Nephron (organoid): ENCODE data around the gene ZDHHC19.
"Not testable (repeated sequence)": the region's sequence is repeated elsewhere in the genome, so short reads cannot be mapped to it uniquely, and the experiment has no call there.

Experiments used
- H3K27ac Mint-ChIP-seq, 3 experiments: 2 replicates each; pipeline ENCODE4 v1.8.0; 2020; ENCODE audit warnings: mixed read lengths in 3 of 3, mild to moderate bottlenecking in 2 of 3, moderate library complexity in 1 of 3
- H3K27me3 Mint-ChIP-seq: 2 replicates; pipeline ENCODE4 v1.8.0; 2021; ENCODE audit warnings: low read depth, mild to moderate bottlenecking, moderate library complexity, mixed read lengths
- H3K36me3 Mint-ChIP-seq: 2 replicates; pipeline ENCODE4 v1.8.0; 2020; ENCODE audit warnings: low read depth, mixed read lengths
- H3K4me1 Mint-ChIP-seq: 2 replicates; pipeline ENCODE4 v1.8.0; 2020; ENCODE audit warnings: mixed read lengths
- H3K4me3 Mint-ChIP-seq, 3 experiments: 2 replicates each; pipeline ENCODE4 v1.8.0; 2020; ENCODE audit warnings: mild to moderate bottlenecking in 3 of 3, mixed read lengths in 3 of 3, moderate library complexity in 2 of 3
- H3K9me3 Mint-ChIP-seq: 2 replicates; pipeline ENCODE4 v1.8.0; 2020; ENCODE audit warnings: mixed read lengths
- TF ChIP-seq, protein P1 (sequence below), 3 experiments: fragments of 200-600 bp; sonication (generic); IDR thresholded peaks; one replicate each; pipeline ENCODE4 v1.5.0; 2021; ENCODE audit warnings: antibody characterized with exemption in 3 of 3; ENCODE audit not compliant: unreplicated experiment in 3 of 3

ZDHHC19 gene

DNA sequence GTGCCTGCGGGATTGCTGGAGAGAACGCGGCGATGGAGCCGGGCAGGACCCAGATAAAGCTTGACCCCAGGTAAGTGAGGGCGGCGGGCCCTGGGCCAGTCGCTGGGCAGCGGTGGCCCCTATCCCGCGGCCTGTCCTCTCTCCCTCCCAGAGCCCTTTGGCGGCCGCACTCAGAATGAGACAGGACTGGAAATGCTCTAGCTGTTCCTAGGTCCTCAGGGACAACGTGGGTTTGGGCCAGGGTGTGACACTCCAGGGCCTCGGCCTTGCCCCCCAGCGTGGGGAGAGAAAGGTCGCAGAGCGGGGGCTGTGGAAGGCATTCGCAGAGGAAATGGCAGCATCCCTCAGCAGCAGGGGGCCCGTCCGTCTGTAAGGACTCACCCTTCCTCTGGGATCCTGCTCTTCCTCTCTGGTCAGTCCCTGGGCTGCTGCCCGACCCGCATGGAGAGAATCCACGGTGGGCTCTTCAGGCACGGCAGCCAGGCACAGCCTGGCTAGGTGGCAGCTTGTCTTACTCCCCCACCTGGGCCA, 5.5 kb upstream of the ZDHHC19 start:
- H3K36me3 Mint-ChIP-seq = no peaks in the 10 kb centered on the region
- TF ChIP-seq, protein P1, sequence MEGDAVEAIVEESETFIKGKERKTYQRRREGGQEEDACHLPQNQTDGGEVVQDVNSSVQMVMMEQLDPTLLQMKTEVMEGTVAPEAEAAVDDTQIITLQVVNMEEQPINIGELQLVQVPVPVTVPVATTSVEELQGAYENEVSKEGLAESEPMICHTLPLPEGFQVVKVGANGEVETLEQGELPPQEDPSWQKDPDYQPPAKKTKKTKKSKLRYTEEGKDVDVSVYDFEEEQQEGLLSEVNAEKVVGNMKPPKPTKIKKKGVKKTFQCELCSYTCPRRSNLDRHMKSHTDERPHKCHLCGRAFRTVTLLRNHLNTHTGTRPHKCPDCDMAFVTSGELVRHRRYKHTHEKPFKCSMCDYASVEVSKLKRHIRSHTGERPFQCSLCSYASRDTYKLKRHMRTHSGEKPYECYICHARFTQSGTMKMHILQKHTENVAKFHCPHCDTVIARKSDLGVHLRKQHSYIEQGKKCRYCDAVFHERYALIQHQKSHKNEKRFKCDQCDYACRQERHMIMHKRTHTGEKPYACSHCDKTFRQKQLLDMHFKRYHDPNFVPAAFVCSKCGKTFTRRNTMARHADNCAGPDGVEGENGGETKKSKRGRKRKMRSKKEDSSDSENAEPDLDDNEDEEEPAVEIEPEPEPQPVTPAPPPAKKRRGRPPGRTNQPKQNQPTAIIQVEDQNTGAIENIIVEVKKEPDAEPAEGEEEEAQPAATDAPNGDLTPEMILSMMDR (IDR thresholded peaks at IDR 0.05; ENCODE audit: unreplicated experiment in 3 of 3) = no peak
- H3K27ac Mint-ChIP-seq = no peak overlapping the region
- H3K27me3 Mint-ChIP-seq = peaks cover 6% of the 10 kb centered on the region
- no peaks in the 10 kb centered on the region for H3K9me3 Mint-ChIP-seq
- H3K4me1 Mint-ChIP-seq = peaks cover 9% of the 10 kb centered on the region
- no peak overlapping the region for H3K4me3 Mint-ChIP-seq

DNA sequence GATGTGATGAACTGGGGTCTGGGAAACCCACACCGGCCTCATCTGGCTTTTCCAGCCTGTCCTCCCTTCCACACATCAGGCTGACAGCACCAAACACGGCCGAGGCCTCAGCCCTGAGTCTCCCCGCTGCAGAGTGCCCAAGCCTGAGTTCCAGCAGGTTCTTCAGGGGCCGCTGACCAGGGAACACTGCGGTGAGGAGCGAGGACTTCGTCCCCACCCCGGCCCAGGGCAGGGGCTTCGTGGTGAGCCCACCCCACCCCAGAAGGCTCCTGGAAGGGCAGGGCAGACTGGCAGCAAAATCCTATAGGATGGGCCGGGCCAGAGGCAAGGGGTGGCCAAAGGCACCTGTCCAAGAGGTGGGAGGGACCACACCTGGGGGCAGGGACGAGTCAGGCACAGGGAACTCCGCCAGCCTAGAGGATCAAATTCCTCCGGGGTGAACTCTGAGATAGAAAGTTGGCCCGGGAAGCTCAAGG, 4.9 kb upstream of the ZDHHC19 start, which contains the start of gene SLC51A:
SLC51A (plus strand) TSS at position 446 of the 476 bp plus-strand sequence. CDS start 179 bp downstream, outside the sequence.
- Mint-ChIP-seq H3K4me3 (peak within 1 kb of the TSS in 1 of 3 experiments; percentile 17), H3K27me3 (peaks cover 6% of the 10 kb centered on the region), H3K4me1 (peaks cover 9% of the 10 kb centered on the region), H3K27ac (no peak within 1 kb of the TSS), H3K9me3 (no peaks in the 10 kb centered on the region), H3K36me3 (no peaks in the 10 kb centered on the region)
- TF ChIP-seq, protein P1 (IDR thresholded peaks at IDR 0.05; ENCODE audit: unreplicated experiment in 3 of 3) = no peak

DNA sequence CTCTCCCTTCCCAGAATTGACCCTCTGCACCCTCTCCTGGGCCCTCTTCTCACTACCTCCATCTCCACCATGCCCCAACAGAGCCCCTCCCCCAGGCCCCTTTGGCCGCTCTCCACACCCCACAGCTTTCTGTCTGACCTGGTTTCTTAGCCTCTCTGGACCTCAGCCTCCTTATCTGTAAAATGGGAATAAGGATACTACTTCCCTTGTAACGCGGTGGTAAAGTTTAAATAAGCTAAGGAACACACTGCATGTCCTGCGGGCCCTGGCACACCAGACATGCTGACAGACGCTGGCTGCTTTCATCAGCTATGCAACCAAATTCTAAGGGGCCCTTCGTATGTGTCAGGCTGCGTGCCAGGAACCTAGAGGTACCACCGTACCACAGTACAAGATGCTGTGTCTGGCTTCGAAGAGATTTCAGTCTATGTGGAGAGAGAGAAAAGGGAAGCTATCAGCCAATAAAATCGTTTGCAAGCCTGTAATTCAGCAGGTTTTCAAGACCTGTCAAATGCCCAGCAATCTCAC, 4.4 kb upstream of the ZDHHC19 start:
- H3K9me3 Mint-ChIP-seq = no peaks in the 10 kb centered on the region
- no peaks in the 10 kb centered on the region for H3K36me3 Mint-ChIP-seq
- H3K27ac Mint-ChIP-seq = no peak overlapping the region
- TF ChIP-seq, protein P1 (IDR thresholded peaks at IDR 0.05; ENCODE audit: unreplicated experiment in 3 of 3) = no peak
- H3K27me3 Mint-ChIP-seq = peaks cover 6% of the 10 kb centered on the region
- H3K4me3 Mint-ChIP-seq = no peak overlapping the region
- peaks cover 9% of the 10 kb centered on the region for H3K4me1 Mint-ChIP-seq

DNA sequence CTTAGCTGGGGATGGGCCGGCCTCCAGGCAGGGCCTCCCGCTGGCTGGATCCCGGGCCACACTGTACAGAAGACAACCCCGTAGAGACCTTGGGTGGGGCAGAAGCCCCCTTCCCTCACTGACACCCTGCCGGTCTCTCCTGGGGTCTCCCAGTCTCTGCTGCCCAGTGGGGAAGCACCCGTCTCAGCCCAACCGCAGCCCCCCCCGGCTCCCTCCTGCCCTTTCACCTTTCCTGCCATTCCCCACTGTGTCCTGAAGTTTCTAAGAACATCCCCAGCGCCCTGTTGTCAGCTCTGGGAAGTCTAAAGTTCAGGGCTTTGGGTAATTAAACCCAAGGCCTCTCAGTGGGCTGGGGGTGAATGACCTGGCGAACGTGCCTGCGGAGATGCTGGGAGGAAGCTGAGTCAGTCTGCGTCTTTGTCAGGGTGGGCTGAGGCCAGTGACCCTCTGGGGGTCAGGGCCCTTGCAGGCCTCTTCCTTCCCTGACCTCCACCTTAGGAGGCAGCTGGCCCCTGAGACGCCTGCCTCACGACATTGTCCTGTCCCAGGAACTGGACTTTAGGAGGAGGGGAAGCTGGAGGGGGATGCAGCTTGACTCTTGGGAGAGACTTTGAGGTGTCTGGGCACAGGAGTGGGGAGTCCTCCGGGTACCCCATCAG, 3.7 kb upstream of the ZDHHC19 start:
- Mint-ChIP-seq H3K27ac (peak overlapping the region in 1 of 3 experiments; percentile 64), H3K36me3 (no peaks in the 10 kb centered on the region), H3K27me3 (peaks cover 10% of the 10 kb centered on the region), H3K9me3 (no peaks in the 10 kb centered on the region), H3K4me1 (peaks cover 9% of the 10 kb centered on the region), H3K4me3 (no peak overlapping the region)
- TF ChIP-seq, protein P1 (IDR thresholded peaks at IDR 0.05; ENCODE audit: unreplicated experiment in 3 of 3) = no peak

DNA sequence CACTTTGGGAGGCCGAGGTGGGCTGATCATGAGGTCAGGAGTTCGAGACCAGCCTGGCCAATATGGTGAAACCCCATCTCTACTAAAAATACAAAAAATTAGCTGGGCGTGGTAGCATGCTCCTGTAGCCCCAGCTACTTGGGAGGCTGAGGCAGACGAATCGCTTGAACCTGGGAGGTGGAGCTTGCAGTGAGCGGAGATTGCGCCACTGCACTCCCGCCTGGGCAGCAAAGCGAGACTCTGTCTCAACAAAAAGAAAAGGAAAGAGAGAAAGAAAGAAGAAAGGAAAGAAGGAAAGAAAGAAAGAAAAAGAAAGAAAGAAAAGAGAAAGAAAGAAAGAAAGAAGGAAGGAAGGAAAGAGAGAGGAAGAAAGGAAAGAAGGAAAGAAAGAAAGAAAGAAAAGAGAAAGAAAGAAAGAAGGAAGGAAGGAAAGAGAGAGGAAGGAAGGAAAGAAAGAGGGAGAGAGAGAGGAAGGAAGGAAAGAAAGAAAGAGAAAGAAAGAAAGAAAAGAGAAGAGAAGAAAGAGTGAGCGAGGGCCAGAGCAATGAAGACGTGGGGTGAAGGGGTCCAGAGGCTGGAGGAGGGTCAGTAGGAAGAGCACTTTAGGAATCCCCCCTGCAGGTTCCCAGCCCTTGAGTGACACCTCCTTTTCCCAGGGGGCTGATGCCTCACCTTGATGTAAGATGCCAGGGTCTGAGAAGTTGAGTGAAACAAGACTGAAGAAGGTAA, 1.1 kb downstream of the ZDHHC19 start:
- not testable (repeated sequence) for H3K9me3 Mint-ChIP-seq, H3K4me3 Mint-ChIP-seq, H3K4me1 Mint-ChIP-seq, H3K36me3 Mint-ChIP-seq, H3K27ac Mint-ChIP-seq
- H3K27me3 Mint-ChIP-seq = peaks cover 29% of the 10 kb centered on the region

DNA sequence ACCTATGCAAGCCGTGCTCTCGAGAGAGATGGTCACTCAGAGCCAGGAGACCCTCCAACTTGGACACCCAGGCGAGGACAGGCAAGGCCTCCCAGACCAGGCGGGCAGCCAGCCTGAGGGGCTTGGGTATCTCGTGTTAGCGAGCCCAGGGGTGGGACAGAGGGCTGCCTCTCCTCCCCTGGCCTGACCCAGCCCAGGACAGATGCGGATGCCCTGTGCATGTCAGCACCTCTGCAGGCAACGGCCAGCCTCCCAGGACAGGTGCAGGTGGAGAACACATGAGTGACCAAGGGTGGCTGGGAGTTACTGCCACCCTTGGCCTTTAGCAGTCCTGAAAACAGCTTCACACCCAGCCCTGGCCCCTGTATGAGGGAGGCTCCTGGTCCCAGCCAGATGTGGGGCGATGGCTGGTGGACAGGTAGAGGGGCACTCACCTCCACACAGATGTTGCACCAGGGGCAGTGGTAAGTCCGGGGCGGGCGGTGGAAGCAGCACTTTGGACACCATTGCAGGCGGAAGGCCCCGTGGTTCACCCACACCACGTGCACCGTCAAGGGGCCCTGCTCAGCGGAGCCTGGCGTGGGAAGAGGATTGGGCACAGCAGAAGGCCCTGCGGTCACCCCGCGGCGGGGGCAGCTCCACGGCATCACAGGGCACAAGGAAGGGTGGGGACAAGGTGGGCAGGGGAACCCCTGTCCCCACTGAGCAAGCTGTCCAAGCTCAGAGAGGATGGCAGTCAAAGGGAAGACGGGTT, 2.1 kb downstream of the ZDHHC19 start:
- Mint-ChIP-seq H3K27ac (no peak overlapping the region), H3K4me1 (no peaks in the 10 kb centered on the region), H3K36me3 (no peaks in the 10 kb centered on the region), H3K9me3 (peaks cover 8% of the 10 kb centered on the region), H3K4me3 (no peak overlapping the region), H3K27me3 (peaks cover 35% of the 10 kb centered on the region)
- TF ChIP-seq, protein P1 (IDR thresholded peaks at IDR 0.05; ENCODE audit: unreplicated experiment in 3 of 3) = no peak
